Endometrial microvascular endothelial cells (primary cell): ENCODE data around the gene COL4A1. TPM values are rescaled to one million over a fixed set of nuclear protein-coding genes. Genes with fewer than 3 reads are reported as not detected.

ENCODE experiments used
- in situ Hi-C: cut with HindIII; loops from 2 replicates; pipeline ENCODE4 v1.10.0; 2017; ENCODE audit warnings: low sequenced_read_pairs, low pct_unique_long_range_greater_than_20kb; ENCODE audit errors: inconsistent ontology term
- total RNA-seq: library from RNA; depleted of rRNA; stranded (reverse); fragments of >200 nt; gene quantifications from one replicate; pipeline ENCODE4 v1.2.3, GENCODE V29; 2015; ENCODE audit errors: inconsistent ontology term

COL4A1 gene
- total RNA-seq, 1 donor from 2014 or later: 568 TPM

DNA sequence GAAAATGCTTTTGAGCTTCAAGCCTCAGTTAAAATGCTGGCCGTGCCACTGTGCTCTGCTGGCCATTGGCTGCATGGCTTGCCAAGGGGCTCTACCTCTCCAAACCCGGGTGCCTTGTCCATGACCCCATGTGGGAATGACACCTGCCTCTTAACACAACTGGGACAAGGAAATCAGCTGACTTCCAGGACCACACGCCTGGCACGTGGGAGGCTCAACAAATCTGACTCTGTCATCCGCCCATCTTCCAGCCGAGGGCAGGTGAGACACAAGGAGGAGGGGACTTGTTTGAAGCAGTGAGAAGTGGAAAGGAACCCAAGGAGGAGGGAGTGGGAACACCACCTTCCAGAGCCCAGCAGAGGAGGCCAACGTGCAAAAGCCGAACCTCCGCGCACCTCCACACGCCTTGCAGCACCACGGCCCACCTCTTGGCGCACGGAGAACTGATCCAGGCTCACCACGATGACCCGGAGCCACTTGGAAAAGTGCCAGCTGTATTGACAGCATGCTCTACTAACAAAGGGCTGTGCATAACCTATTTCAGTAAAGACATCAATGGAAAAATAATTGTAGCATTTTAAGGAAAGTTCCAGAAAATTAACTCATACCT, 38.3 kb downstream of the COL4A1 start:
- in situ Hi-C loops: no loop called here

DNA sequence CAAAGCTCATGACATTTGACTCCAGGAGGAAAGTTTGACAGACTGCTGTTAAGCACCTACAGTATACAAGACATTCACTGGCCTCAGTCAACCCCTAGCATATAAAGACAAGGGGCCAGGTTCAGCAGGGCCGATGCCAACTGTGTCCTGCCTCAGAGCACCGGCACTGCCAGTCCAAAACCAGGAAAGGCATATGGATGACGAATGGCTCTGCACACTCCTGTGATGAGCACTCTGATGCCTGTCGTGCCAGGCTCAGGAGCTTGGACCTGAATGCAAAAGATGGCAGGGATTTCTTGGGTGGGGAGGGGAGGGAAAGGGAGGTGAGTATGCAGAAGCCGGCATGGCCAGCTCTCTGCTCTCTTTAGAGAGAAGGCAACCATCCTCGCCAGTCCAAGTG, 38.9 kb downstream of the COL4A1 start:
- in situ Hi-C loops: no loop called here

DNA sequence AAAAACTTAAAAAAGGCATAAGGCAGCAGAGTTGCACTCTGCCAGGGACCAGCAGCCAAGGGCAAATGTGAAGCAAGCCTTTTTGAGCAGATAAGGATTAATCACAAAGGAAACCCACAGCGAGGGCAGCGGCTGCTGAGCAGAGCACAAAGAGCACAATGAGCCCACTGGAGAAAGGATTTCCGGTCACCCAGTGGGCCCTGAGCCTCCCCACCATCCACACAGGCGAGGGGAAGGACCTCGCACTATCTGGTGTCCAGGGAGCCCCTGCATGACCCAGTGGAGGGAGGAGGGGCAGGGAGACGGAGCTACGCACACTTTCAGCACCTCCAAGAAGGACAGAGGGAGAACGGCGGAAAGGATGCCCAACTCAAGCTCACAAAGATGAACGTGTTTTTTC, 40.0 kb downstream of the COL4A1 start:
- in situ Hi-C loops: no loop called here

DNA sequence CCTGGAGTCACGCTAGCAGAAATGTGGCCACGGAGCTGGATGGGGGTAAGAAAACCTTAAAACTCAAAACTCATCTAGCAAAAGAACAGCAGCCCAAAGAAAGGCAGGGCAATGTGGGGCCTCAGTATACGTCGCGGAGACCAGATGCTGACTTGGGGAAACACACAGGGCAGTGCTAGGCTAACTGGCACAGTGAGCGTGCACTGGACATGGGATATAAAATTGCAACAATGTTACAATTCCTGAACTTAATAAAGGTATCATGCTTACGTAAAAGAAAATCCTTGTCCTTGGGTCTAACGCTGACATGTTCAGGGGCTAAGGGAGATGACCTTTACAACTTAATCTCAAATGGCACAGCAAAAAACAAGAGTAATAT, 40.5 kb downstream of the COL4A1 start:
- in situ Hi-C loops: no loop called here

DNA sequence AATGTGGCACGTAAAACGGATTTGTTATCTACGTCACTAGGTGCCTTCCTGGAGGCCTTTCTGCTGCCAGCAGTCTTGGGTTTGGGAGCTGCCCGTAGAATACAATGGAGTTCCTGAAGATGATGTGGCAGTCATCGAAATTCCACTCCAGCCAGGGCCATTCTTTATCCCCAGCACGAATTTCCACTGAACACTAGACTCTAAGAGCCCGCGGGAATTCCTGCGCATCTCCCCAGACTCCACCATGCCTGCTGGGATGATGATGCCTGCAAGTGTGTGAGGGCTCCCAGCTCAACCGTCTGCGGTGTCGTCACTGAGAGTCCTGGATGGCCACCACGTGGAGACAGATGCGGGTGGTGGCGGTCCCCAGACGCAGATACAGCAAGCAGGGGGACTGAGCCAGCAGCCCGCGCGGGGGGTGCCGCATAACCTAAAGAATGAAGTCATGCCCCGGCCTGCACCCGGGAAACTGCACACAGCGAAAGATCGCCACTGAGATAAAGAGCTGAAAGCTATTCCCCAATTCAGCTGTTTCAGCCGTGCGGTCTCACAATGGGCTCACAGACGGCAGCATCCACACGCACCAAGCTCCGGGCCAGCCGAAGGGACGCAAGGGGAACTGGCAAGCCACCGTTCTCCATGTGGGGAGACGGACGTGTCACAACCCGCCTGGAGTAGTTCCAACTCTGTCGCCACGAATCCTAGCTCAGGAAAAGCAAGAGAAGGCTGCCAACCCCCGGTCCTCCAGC, 41.1 kb downstream of the COL4A1 start:
- in situ Hi-C loops: no loop called here

DNA sequence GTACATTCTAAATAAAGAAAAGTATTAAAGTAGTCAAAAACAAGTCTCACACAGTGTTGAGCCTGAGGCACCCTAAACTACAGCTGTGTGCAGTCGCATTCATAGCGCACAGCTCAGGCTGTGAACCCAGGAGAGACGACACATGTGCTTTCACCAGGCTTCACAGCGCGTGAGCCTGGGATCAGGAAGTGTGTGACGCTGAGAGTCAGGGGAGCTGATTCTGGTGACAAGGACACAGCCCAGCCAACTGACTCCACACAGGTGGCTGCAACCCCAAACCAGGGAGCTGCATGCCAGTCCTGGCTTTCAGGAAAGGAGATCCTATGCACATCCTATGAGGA, 41.6 kb downstream of the COL4A1 start:
- in situ Hi-C loops: no loop called here

DNA sequence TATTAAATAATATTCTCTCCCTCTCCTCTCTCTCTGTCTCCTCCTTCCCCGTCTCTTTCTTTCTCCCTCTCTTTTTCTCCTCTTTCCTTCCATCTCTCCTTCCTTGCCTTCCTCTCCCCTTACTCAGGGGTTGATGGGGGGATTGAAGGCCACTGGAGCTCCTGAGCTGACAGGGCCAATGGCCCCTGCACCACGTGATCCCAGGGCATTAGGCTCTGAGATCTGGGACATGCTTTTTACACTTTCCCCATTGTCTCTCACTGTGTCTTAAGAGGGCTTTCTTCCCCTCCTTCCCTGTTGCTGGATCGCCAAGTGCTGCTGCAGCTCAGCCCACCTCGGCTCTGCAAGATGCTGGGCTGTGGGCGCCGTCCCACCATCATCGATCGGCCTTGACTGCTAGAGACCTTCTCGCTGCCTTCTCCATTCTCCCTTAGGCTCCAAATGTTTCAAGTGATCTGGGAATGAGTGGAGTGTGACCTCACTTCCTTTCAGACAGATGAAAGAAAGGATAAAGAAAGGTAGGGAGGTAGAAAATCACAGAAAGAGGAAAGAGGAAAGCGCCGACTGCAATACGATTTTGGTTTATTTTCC, 42.2 kb downstream of the COL4A1 start:
- in situ Hi-C loops: no loop called here

DNA sequence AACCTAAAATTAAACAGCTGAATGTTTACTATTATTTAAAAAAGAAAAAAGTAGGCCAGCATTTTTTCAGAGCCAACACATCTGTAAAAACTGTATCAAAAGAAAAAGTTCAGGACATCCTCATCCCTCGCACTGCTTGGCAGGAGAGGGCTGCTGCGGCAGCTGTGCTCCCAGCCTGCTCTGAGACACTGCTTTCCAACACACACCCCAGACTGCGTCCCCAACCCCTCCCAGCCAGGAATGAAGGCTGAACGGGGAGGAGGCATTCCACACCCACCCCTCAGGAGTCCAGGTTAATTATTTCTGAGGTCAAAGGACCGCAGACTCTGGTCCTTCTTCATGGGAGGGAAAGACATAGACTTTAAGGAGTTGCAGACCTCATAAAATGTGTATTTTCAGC, 43.1 kb downstream of the COL4A1 start:
- in situ Hi-C loops: no loop called here

DNA sequence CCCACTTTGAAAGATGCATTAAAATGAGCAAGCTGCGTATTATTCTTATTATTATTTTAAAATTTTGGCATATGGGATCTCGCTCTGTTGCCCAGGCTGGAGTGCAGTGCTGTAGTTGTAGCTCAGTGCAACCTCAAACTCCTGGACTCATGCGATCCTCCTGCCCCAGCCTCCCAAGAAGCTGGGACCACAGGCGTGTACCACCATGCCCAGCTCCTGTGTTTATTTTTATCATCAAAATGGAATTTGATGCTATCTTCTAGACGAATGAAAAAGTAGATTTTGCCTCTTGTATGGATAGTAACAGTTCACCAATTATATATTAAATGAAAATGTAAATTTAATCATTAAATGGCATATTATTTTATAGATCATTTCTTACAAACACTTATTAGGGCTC, 43.6 kb downstream of the COL4A1 start:
- in situ Hi-C loops: no loop called here

DNA sequence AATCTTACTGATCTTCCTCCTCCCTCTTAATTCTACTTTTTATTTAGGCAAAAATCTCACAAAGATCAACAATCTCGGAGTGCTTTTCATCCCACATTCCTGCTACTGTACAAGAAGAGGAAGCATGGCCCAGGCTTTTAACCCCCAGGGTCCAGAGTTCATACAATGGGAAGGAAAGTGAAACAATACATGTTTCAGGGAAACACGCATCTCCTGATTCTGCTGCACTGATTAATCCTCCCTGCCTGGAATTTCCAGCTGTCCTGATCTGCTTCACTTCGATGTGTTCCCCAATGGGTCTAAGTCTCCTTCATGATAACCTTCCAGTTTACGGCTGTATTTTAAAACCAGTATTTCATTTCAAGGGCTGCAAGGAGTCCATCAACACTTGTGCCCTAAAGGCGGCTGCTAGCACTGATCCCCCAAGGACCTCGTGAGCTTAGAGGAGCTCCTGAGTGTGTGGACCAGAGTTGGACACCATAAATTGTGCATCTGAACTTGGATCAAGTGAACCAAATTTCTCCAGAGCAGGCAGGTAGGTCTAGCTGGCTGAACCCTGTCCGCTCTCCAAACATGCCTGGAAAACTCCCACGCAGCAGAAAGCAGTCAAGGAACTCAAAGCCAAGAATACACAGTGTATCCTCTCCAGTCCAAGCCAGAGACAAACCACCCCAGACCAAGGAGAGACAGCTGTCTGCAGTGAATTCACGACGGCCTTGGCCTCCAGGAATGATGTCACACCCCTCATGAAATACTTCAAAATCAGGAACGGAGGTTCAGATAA, 44.3 kb downstream of the COL4A1 start:
- in situ Hi-C loops: no loop called here

DNA sequence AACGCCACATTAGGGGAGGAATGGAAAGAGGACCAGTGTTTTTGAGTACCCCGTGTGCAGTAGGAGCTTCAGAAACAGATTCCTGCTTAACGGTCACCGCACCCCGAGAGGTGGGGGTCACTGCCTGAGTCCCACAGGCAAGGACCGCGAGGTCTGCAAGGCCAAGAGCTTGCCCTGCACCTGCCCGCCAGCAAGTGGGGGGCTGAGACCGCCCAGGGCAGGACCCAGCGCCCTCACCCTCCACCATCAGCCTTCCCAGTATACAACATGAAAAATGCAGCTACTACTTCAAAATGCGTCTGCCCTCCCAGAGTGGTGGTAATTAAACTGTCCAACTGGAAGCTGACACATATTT, 44.9 kb downstream of the COL4A1 start:
- in situ Hi-C loops: no loop called here

DNA sequence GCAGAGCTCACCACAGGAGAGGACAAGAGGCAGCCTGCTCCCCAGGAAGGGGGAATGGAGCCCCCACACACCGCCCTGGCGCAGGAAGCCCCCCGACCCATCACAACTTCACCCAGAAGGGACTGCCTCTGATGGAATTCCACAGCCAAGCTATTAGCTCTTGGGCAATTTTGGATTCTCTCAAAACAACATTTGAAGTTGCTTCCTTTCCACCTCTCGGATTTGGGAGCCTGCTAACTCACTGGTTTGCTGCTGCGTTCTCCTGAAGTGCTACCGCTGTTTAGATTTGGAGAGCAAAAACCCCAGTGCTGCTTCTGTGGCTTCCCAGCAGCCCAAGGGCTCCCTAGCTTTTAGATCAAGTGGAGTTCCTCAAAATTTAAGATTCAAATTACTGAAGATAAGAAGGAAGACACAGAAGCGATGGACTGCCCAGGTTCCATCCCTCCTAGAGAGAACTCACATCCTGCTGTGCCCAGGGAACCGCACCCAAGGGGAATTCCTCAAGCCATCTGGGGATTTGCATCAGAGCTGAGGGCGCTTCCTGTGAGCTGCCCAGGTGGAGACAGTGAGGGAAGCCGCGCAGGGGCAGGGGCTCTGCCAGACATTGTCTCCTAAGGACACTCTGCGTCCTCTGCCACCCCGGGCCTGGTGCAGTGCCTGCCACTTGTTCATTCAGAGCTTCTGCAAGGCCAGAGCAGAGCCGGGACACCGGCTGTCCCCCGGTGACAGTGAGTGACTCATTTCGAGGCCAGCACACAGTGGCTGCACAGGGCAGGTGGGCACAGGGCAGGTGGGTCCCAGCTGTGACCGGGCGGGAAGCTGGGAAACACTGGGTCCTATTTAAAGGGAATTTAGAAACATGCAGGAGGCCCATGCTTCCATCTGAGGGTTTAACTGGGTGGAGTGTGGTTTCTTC, 45.5 kb downstream of the COL4A1 start:
- in situ Hi-C loops: no loop called here

DNA sequence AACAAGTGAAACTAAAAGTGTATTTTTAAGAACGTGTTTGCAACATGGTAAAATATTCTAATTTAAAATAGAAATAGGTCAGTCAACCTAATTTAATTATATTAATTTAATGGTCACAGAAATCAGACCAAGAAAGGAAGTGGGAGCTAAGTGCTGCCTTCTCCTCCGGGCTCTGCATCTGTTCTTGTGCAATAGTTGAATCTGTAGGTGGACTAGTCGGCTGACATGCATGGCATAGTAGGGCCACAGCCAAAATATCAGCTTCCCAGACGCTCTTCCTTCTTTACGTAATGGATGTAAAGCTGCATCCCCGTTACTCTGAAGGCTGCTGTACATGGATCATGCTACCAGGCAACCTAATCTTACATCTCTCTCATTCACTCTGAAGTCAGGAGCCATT, 47.3 kb downstream of the COL4A1 start:
- in situ Hi-C loops: no loop called here

DNA sequence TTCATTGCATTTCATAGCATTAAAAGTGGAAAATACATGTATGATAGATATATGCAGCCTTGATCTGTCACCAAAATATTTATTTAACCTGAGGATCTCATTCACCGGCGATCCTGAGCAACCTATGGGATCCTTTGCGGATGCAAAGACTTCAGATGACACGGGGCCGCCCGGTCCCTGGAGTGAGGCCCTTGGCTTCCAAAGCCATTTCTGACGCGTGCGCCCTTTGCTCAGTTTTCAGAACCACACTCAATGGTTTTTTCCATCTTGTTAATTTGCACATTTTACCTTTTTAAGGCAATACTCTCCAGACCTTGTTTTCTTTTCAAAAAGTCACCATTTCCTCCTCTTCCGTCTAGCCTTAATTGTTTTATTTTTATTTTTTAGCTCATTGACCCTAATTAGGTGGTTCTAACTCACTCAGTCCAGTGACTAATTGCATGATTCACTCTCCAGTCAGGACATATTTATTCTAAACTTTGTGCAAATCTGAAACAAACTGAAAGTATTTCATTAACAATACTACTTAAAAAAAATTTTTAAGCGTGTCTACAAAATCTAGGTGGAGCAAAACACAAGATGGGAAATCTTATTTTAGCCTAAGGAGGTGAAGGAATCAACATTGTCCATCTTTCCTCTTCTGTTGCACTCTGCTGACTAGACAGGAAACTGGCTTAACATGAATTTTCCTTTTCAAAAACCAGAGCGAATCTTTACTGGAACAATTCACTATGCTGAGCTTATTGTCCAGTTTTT, 47.9 kb downstream of the COL4A1 start:
- in situ Hi-C loops: no loop called here

DNA sequence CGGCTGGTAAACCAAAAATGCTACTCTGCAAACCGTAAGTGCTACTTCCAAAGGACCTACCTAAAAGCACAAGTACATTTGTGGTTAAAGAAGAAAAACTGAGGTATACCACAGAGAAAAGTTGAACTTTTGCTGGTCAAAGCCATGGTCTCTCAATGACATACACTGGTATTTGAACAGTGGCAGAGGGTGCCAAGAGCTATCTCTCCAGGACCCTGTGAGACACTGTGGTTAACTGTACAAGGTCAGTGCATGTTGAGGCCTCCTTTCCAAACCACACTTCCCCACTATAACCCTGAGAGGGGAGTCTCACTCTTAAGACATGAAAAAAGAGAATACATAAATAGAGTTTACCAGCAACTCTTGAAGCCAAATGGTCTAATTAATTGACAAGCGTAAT, 49.5 kb downstream of the COL4A1 start:
- in situ Hi-C loops: no loop called here

DNA sequence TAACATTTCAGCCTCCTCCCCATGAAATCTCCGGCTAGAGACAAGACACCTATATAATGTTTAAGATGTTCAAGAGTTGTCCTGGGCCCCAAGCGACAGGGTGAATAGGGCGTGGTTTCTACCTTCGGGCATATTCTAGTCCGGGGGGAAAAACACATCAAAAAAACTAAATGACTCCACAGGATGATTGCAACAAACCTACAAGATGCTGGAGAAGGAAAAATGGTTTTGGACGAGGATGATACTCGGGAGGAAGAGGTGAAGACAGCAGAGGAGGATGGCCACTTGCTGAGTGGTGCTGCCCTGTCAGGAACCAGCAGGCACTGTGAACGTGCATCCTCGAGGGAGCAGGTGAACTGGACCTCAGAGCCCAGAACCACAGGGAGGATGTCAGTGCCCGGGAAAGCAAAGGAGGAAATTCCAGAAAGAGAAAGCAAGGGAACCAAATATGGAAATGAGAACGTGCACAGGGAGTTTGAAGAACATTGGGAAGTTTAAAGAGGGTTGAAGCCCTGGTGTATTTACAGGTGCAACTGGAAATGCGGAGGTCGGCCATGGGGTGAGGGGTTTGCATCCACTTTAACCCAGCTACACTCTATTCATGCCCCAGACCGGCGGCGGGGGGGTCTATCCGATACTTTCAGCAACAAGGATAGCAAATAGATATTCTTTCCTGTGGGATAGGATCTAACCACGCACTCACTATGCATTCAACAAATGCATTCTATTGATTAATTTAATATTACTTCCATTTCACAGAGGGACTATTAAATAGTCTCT, 50.6 kb downstream of the COL4A1 start:
- in situ Hi-C loops: no loop called here

DNA sequence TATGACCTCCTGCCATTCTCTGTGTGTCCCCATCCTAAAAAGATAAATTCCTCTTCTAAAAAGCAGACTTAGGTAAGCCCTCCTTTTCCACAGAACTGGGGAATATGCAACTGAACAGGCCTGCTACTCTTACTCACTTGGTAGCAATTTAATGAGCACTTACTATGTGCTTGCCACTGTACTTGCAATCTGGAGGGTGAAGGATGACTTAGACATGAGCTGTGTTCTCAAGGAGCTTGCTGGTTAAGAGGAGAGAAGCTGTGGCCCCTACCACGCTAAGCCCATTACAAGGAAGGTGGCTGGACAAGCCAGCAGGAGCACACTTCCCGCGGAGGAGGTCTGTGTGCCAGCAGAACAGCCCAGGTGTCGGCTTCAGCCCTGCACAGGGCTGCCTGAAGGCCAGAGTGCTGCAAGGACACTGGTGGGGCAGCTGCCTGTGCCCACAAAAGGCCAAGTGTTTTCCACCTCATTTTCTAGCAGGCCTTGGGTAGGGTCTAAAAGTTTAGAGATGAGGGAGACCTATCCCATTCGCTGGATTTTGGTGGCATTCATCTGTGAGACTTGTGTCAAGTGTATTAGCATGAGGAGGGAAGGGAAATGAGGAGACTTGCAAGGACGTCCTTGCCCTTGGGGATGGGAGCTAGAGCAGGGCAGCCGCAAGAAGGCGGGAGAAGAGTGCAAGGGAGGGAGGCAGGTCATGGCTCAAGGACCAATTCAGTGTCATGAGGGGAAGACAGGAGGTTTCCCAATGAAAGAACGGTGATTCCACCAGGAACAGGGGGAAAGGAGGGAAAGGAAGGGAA, 52.0 kb downstream of the COL4A1 start:
- in situ Hi-C loops: no loop called here
